Memory B cell (primary cell): ENCODE results near the gene TMEM135.

Source experiments
- ATAC-seq: fragments of 150-1000 bp; cut with Tn5 transposase; 2 replicates; pipeline ENCODE4 v1.10.0; 2021; ENCODE audit warnings: low read depth, mild to moderate bottlenecking, moderate library complexity
- DNase-seq, 2 donors: peaks; one replicate each; pipeline ENCODE4 v3.0.0; 2022; ENCODE audit warnings: low spot score in 2 of 2
- H3K27ac Mint-ChIP-seq: one replicate; pipeline ENCODE4 v1.8.0; 2022; ENCODE audit warnings: mild to moderate bottlenecking, moderate library complexity, mixed read lengths
- H3K27me3 Mint-ChIP-seq: one replicate; pipeline ENCODE4 v1.8.0; 2022; ENCODE audit warnings: mixed read lengths
- H3K36me3 Mint-ChIP-seq: one replicate; pipeline ENCODE4 v1.8.0; 2022; ENCODE audit warnings: mild to moderate bottlenecking, mixed read lengths
- H3K4me1 Mint-ChIP-seq: one replicate; pipeline ENCODE4 v1.8.0; 2022; ENCODE audit warnings: mixed read lengths
- H3K4me3 Mint-ChIP-seq: one replicate; pipeline ENCODE4 v1.8.0; 2022; ENCODE audit warnings: mild to moderate bottlenecking, moderate library complexity, mixed read lengths
- H3K9me3 Mint-ChIP-seq: one replicate; pipeline ENCODE4 v1.8.0; 2022; ENCODE audit warnings: mixed read lengths

Gene TMEM135

DNA sequence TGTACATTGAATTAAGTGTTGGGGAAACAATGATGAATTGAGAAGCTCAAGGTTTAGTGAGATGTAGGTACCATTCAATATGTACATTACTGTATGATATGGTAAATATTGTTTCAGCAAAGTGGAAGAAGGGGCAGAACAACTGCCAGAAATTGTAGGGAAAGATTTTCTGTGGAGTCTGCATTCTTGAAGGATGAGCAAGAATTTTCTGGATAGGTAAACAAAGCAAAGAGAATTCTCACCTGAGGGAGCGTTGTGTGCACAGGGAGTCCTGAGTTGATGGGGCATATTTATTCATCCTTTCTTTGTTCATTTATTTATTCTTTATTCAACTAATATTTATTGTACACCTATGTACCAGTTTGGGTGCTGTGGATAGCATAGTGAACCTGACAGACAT lies 83.2 kb downstream of the TMEM135 start:
- Mint-ChIP-seq H3K36me3 (peaks cover 6% of the 10 kb centered on the region), H3K4me3 (no peak overlapping the region), H3K27ac (no peak overlapping the region), H3K27me3 (no peaks in the 10 kb centered on the region), H3K9me3 (no peaks in the 10 kb centered on the region), H3K4me1 (peaks cover 6% of the 10 kb centered on the region)
- DNase-seq, result no peak
- ATAC-seq, result no peak

DNA sequence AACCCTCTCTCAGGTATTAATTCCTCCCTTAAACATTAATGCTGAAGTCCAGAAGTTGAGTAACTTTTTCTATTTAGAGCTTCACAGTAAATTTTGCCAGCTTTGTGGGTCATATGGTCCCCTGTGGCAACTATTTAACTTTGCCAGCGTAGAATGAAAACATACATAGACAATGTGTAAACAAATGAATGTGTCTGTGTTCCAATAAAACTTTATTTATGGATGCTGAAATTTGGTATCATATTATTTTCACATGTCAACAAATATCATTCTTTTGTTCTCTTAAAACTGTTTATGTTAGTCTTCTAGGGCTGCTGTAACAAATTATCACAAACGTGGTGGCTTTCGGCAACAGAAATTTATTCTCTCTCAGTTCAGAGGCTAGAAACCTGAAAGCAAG lies 85.1 kb downstream of the TMEM135 start:
- H3K27ac Mint-ChIP-seq, result no peak overlapping the region
- DNase-seq, result no peak
- no peak overlapping the region for H3K4me3 Mint-ChIP-seq
- H3K27me3 Mint-ChIP-seq, result no peaks in the 10 kb centered on the region
- peaks cover 3% of the 10 kb centered on the region for H3K4me1 Mint-ChIP-seq
- no peaks in the 10 kb centered on the region for H3K9me3 Mint-ChIP-seq
- ATAC-seq, result no peak
- H3K36me3 Mint-ChIP-seq, result peaks cover 3% of the 10 kb centered on the region

DNA sequence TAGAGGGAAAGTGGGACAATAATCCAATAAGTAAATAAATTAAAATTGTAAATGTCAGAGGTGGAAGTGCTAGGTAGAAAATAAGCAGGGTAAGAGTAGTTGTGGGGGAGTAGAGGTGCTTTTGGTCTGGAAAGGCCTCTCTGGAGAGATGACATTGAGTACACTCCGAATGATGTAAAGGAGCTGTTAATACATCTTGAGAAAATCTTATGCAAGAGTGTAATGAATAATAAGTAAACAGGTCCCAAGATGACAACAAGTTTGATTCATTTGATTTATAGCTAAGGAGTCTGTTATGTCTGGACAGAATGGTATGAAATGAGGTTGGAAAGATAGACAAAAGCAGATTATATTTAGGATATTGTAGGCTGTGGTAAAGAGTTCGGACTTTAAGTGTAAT lies 87.5 kb downstream of the TMEM135 start:
- no peaks in the 10 kb centered on the region for H3K9me3 Mint-ChIP-seq
- H3K4me3 Mint-ChIP-seq, result no peak overlapping the region
- no peak for ATAC-seq
- peaks cover 3% of the 10 kb centered on the region for H3K36me3 Mint-ChIP-seq
- no peak for DNase-seq
- H3K27me3 Mint-ChIP-seq, result no peaks in the 10 kb centered on the region
- no peak overlapping the region for H3K27ac Mint-ChIP-seq
- peaks cover 2% of the 10 kb centered on the region for H3K4me1 Mint-ChIP-seq

DNA sequence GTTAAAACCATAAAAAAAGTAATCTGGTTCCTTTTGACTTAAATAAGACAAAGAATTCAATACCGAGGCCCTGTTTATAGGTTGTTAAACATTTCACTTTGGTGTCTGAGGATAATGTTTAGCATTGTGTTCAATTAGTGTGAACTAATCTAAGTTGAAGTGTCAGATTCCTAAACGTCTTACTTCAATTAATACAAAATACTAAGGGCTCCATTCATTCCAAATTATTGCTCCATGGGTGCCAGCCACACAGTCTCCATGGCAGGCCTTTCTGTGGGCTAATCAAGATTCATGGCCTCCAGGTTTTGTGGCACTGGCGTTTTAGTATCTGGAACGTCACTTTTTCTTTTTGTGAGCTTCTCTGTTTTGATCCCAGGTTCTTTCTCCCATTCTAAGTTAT lies 89.4 kb downstream of the TMEM135 start:
- Mint-ChIP-seq H3K9me3 (no peaks in the 10 kb centered on the region), H3K36me3 (no peaks in the 10 kb centered on the region), H3K4me1 (peaks cover 2% of the 10 kb centered on the region), H3K27me3 (no peaks in the 10 kb centered on the region), H3K27ac (no peak overlapping the region), H3K4me3 (no peak overlapping the region)
- no peak for DNase-seq
- no peak for ATAC-seq

DNA sequence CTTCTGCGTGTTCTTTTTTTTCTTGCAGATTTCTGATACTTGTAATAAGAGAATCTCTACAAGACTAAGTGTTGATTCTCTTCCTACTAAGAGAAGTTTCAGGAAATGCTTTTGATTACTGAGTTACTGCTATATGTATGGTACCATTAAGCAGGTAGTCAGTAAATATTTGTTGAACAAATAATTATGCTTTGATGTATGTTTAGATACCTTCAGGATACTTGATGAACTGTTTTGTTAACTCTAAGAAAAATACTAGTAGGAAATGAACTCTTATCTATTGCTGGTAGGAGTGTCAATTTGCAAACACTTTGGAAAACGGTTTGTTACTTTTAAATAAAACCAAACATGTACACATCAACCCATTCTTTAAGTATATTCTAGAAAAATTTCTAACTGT lies 90.6 kb downstream of the TMEM135 start:
- no peak for ATAC-seq

DNA sequence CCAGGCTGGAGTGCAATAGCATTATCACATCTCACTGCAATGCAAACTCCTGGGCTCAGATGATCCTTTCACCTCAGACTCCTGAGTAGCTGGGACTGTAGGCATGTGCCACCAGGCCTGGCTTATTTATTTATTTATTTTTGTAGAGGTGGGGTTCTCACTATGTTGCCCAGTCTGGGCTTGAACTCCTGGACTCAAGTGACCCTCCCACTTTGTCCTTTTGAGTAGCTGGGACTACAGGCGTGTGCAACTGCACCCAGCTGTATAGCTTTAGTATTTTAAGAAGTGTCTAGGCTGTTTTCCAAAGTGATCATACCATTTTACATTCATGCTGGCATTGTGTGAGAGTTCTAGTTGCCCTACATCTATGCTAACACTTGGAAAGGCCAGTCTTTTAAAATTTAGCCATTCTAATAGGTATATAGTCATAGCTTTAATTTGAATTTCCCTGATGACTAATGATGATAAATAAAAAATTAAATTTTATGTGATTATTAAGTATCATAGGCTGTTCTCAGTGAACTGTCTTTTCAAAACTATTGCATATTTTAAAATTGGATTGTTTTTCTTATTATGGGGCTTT lies 96.9 kb downstream of the TMEM135 start:
- no peaks in the 10 kb centered on the region for H3K27me3 Mint-ChIP-seq
- no peak overlapping the region for H3K27ac Mint-ChIP-seq
- no peak overlapping the region for H3K4me3 Mint-ChIP-seq
- H3K36me3 Mint-ChIP-seq, result peaks cover 7% of the 10 kb centered on the region
- no peaks in the 10 kb centered on the region for H3K4me1 Mint-ChIP-seq
- ATAC-seq (no peak), DNase-seq (no peak)
- peaks cover 6% of the 10 kb centered on the region for H3K9me3 Mint-ChIP-seq

More for the DNA sequence above, 90.6 kb downstream of the TMEM135 start:
- no peaks in the 10 kb centered on the region for H3K9me3 Mint-ChIP-seq
- no peak for DNase-seq
- no peak overlapping the region for H3K27ac Mint-ChIP-seq
- no peaks in the 10 kb centered on the region for H3K27me3 Mint-ChIP-seq
- peaks cover 2% of the 10 kb centered on the region for H3K36me3 Mint-ChIP-seq
- H3K4me1 Mint-ChIP-seq, result peaks cover 2% of the 10 kb centered on the region
- no peak overlapping the region for H3K4me3 Mint-ChIP-seq

DNA sequence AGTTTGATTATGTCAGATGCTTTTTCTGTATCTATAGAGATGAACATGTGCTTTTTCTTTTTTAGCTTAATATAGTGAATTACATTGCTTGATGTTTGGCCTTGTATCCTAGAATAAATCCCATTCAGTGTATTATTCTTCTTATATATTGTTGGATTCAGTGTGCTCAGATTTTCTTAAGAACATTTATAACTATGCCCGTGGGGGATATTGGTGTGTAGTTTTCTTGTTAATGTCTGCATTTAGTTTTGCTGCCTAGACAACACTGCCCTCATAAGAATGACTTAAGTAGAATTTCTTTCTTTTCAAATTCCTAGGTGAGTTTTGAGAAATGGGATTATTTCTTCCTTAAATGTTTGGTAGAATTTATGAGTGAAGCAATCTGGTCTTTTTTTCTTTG lies 98.5 kb downstream of the TMEM135 start:
- Mint-ChIP-seq H3K36me3 (peaks cover 9% of the 10 kb centered on the region), H3K9me3 (peaks cover 7% of the 10 kb centered on the region), H3K27ac (no peak overlapping the region), H3K4me3 (no peak overlapping the region), H3K27me3 (no peaks in the 10 kb centered on the region), H3K4me1 (no peaks in the 10 kb centered on the region)
- ATAC-seq (no peak), DNase-seq (no peak)

DNA sequence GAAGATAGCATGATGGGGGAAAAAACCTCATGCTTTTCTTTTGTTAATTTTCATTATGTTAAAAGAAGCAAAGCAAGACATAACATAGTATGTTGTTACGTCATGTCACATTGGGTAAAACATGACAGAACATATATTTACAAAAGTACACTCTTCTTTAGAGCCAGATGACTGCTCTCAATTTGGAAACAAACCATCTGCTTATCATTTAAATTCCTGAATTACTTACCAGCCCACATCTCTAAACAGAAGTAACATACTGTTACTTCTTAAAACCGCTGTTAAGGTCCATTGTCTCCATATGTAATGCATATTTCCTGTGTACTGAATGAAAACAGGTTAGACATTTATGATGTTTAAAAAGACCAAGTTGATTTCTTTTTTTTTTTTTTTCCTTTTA lies 100.0 kb downstream of the TMEM135 start:
- Mint-ChIP-seq H3K27me3 (no peaks in the 10 kb centered on the region), H3K4me3 (no peak overlapping the region), H3K4me1 (peaks cover 8% of the 10 kb centered on the region), H3K36me3 (peaks cover 10% of the 10 kb centered on the region), H3K27ac (no peak overlapping the region), H3K9me3 (peaks cover 7% of the 10 kb centered on the region)
- ATAC-seq (no peak), DNase-seq (no peak)

DNA sequence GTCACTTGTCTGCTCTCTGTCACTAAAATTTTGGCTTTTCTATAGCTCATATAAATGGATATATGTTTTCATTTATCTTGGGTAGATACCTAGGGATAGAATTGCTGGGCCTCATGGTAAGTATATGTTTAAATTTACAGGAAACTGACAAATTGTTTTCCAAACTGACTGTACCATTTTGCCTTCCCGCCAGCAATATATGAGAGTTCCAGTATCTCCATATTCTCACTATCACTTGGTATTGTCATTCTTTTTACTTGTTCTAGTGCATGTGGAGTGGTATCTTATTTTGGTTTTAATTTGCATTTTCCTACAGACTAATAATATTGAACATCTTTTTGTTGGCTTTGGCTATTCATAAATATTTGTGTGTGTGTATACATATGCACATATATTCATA lies 101.7 kb downstream of the TMEM135 start:
- H3K4me1 Mint-ChIP-seq, result peaks cover 10% of the 10 kb centered on the region
- H3K27ac Mint-ChIP-seq, result no peak overlapping the region
- ATAC-seq (no peak), DNase-seq (no peak)
- peaks cover 7% of the 10 kb centered on the region for H3K9me3 Mint-ChIP-seq
- peaks cover 10% of the 10 kb centered on the region for H3K36me3 Mint-ChIP-seq
- no peak overlapping the region for H3K4me3 Mint-ChIP-seq
- H3K27me3 Mint-ChIP-seq, result no peaks in the 10 kb centered on the region

DNA sequence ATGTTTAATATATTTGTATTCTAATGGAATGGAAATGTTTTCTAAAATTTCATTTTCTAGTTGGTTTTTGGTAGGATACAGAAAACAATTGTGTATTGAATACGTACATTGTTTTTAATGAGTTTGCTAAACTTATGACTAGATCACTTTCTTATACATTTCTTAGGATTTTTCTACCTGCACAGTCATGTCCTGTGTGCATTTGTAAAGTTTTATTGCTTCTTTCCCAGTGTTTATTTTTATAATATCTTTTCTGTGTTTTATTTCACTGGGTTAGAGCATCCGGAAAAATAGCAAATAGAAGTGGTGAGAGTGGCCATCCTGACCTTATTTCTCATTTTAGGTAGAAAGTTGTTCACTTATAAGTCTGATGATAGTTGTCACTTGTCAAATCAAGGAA lies 103.6 kb downstream of the TMEM135 start:
- Mint-ChIP-seq H3K4me1 (peaks cover 16% of the 10 kb centered on the region), H3K4me3 (no peak overlapping the region), H3K9me3 (peaks cover 7% of the 10 kb centered on the region), H3K27ac (no peak overlapping the region), H3K27me3 (no peaks in the 10 kb centered on the region), H3K36me3 (peaks cover 10% of the 10 kb centered on the region)
- ATAC-seq (no peak), DNase-seq (no peak)

DNA sequence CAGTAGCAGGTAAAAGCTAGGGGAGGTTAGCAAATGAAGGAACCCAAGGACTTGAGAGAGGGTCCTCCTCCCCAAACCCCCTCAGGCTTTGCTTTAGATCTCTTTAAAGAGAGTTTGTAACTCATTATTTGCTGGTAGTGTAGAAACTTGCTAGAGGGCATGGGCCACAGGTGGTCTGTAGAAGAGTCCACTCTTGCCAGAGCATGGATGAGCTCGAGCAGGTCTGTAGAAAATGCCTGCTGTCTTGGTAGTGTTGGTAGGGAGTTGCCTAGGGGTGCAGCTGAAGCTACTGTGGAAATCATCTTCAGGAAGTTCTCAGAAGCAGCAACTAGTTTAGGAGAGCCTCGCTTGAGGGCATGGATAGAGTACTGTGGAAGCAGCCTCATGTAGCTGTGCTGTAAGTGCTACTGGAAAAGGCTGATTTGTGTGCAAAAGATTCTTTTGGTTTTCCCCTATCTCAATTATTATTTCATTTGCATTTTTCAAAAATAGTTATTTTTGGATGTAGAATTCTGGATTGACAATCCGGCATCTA lies 104.3 kb downstream of the TMEM135 start:
- peaks cover 10% of the 10 kb centered on the region for H3K36me3 Mint-ChIP-seq
- H3K4me3 Mint-ChIP-seq, result no peak overlapping the region
- no peak overlapping the region for H3K27ac Mint-ChIP-seq
- no peak for ATAC-seq
- H3K4me1 Mint-ChIP-seq, result peaks cover 16% of the 10 kb centered on the region
- DNase-seq, result no peak
- peaks cover 7% of the 10 kb centered on the region for H3K9me3 Mint-ChIP-seq
- no peaks in the 10 kb centered on the region for H3K27me3 Mint-ChIP-seq

DNA sequence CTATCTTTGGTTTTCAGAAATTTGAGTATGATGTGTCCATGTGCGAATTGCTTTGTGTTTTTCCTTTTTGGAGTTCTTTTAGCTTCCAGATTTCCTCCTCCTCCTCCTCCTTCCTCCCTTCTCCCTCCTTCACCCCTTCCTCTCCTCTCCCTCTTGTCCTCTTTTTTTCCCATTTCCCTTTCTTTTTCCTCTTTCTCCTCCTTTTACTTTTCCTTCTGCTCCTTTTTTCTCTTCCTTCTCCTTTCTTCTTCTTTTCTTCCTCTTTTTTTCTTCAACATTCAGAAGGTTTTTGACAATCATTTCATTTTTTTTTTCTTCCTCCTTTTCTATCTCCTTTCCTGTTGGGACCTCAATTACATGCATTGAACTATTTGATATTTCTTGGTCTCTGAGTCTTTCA lies 104.9 kb downstream of the TMEM135 start:
- DNase-seq (no peak), ATAC-seq (no peak)
- no peak overlapping the region for H3K4me3 Mint-ChIP-seq
- peaks cover 16% of the 10 kb centered on the region for H3K4me1 Mint-ChIP-seq
- H3K9me3 Mint-ChIP-seq, result peaks cover 7% of the 10 kb centered on the region
- peaks cover 10% of the 10 kb centered on the region for H3K36me3 Mint-ChIP-seq
- H3K27me3 Mint-ChIP-seq, result no peaks in the 10 kb centered on the region
- no peak overlapping the region for H3K27ac Mint-ChIP-seq

DNA sequence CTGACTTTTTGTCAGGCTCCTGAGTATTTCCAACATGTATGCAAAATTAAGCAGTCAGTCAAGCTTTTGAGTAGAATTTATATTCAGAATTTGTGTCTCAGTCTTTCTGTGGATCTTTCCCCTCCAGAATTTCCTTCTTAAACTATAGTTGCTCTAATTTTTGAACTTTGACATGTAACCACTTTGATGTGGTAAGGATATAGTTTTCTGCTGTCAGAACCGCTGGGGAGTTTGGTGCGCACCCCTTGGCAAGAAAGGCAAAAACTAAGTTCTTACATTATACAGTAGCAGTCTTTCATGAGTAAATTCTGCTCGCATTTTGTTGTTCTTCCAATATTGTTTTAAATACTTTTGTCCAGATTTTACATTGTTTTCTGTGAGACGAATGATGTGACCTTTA lies 105.9 kb downstream of the TMEM135 start:
- ATAC-seq (no peak), DNase-seq (no peak)
- Mint-ChIP-seq H3K27me3 (no peaks in the 10 kb centered on the region), H3K4me1 (peaks cover 16% of the 10 kb centered on the region), H3K27ac (no peak overlapping the region), H3K36me3 (peaks cover 9% of the 10 kb centered on the region), H3K4me3 (no peak overlapping the region), H3K9me3 (peaks cover 3% of the 10 kb centered on the region)

DNA sequence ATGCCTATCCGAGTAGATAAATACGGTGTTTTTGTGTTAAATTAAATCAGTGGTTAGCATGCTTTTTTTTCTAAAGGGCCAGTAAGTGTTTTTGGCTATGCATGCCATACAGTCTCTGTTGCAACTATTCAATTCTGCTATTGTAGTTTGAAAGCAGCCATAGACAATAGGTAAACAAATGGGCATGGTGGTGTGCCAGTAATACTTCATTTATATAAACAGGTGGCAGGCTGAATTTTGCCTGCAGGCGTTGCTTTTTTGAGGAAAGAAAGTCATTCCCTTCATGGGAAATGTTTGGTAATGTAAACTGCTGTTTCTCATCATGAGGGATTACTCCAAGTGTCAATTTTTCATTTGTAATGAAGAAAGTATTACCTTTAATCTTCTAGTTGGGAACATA lies 106.5 kb downstream of the TMEM135 start:
- Mint-ChIP-seq H3K4me3 (no peak overlapping the region), H3K27ac (no peak overlapping the region), H3K4me1 (peaks cover 16% of the 10 kb centered on the region), H3K27me3 (no peaks in the 10 kb centered on the region), H3K36me3 (peaks cover 10% of the 10 kb centered on the region), H3K9me3 (peaks cover 3% of the 10 kb centered on the region)
- no peak for DNase-seq
- no peak for ATAC-seq

DNA sequence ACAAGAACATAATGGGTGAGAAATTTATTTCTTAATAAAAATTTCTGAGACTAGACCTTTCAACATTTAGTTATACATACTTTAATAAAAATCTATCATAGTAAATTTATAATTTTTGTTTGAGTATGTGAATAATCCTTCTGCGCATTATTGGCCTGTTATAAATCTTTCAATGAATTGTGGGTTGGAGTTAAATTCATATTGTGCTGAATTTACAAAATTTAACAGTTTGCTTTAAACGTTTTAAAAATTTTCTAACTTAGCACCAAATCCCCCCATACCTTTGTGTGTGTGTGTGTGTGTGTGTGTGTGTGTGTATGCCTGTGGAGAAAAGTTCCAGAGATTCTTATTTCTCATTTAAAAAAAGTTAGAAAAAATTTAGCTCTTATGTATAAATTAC lies 111.0 kb downstream of the TMEM135 start:
- Mint-ChIP-seq H3K36me3 (peaks cover 15% of the 10 kb centered on the region), H3K4me1 (peaks cover 9% of the 10 kb centered on the region), H3K9me3 (peaks cover 5% of the 10 kb centered on the region), H3K4me3 (no peak overlapping the region), H3K27me3 (no peaks in the 10 kb centered on the region), H3K27ac (no peak overlapping the region)
- no peak for ATAC-seq
- DNase-seq, result no peak
